Adrenal gland (tissue), 5 donors: Measurements from ENCODE around the gene NXF1.

Experiments used
- CTCF ChIP-seq, 6 experiments: fragments of 450-650 bp in 4 of 6; fragments of 200-600 bp in 2 of 6; sonication (generic) in 1 of 6; IDR thresholded peaks; 1 replicate in 5 of 6; 2 replicates in 1 of 6; pipeline versions ENCODE4 v1.5.1 to v1.8.0; 2016 to 2021; ENCODE audit warnings: antibody characterized with exemption in 6 of 6, mild to moderate bottlenecking in 2 of 6, moderate library complexity in 1 of 6
- POLR2A ChIP-seq, 2 donors: fragments of 450-650 bp; IDR thresholded peaks; one replicate each; pipeline ENCODE4 v1.6.1; 2017; ENCODE audit warnings: antibody characterized with exemption in 2 of 2, mild to moderate bottlenecking in 2 of 2, moderate library complexity in 1 of 2
- donor health status: DM: no; HTN: no; CAD: no.

- TF ChIP-seq CTCF (IDR thresholded peaks at IDR 0.05) (no peak), POLR2A (IDR thresholded peaks at IDR 0.05) (no peak)
Observed at GRCh38 chr11:62816557-62816956, 11.3 kb upstream of the NXF1 start.
